KBM-7 (cell line): ENCODE data around the gene EMC1.
A peak's percentile ranks its signal among the peaks of the same experiment; 100 is the strongest.
"Not testable (repeated sequence)": the region's sequence is repeated elsewhere in the genome, so short reads cannot be mapped to it uniquely, and the experiment has no call there.

ENCODE experiments used
- DNase-seq: peaks from one replicate; pipeline ENCODE4 v3.0.0-alpha.2; 2015
- in situ Hi-C: fragments of 300-500 bp; cut with MboI; formaldehyde crosslinking; loops from 2 replicates; pipeline ENCODE4 v1.14.3; 2020; ENCODE audit warnings: low sequenced_read_pairs, low pct_unique_long_range_greater_than_20kb, mixed read lengths

The EMC1 gene

GRCh38 chr1:19199329-19199968 is 51.9 kb downstream of the EMC1 start:
- in situ Hi-C loops, result no loop called here
- DNase-seq, result no peak

DNA sequence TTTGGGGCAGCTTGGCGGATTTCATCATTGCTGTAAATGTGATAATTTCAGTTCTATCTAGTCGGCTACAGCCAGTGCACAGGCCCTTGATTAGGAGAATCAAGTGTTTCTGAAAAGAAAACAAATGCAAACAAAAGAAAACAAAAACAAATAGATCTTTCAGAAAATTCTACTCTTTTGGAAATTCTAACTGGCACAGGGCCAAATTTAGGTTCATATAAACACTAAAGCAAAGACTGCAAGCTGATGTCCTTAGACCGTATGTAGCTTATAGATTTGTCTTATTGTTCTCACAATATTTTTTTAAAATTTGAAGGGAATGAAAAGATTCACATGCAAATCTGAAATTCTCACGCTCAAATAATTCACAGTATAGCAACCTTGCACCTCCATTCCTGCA is 52.5 kb downstream of the EMC1 start:
- in situ Hi-C loops, result no loop called here
- no peak for DNase-seq

GRCh38 chr1:19197845-19198244 is 53.5 kb downstream of the EMC1 start:
- in situ Hi-C loops, result no loop called here
- DNase-seq, result no peak

DNA sequence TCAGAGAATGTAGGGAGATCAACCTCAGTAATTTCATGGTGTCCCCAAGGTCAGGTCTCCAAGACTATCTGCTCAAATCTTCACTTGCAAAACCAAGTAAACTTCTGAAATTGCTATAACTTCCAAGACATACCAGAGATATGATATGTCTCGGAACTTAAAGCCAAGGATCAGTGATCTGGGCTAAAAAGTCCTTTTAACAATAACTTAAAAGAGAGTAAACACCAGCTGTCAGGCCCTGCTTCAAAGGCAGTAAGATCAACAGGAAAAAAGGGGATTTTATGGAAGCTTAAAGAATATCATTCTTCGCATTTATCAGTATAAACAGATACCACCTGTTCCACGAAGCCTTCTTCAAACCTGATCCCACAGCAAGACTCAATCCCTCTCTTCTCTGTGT is 55.0 kb downstream of the EMC1 start:
- no peak for DNase-seq
- in situ Hi-C loops, result no loop called here

GRCh38 chr1:19193004-19193403 is 58.3 kb downstream of the EMC1 start:
- in situ Hi-C loops, result no loop called here
- DNase-seq, result no peak

- DNase-seq, result no peak
- in situ Hi-C loops, result no loop called here
These were observed 59.5 kb downstream of the EMC1 start for GRCh38 chr1:19191811-19192210.

- in situ Hi-C loops, result no loop called here
- DNase-seq, result no peak
These were observed 60.9 kb downstream of the EMC1 start for GRCh38 chr1:19190468-19190867.

- in situ Hi-C loops, result no loop called here
- DNase-seq, result no peak
These were observed 62.1 kb downstream of the EMC1 start for GRCh38 chr1:19189270-19189669.

- no peak for DNase-seq
- in situ Hi-C loops, result no loop called here
These were observed 63.5 kb downstream of the EMC1 start for GRCh38 chr1:19187852-19188251.

- in situ Hi-C loops, result no loop called here
- DNase-seq, result no peak
These were observed 65.3 kb downstream of the EMC1 start for GRCh38 chr1:19186001-19186400.

GRCh38 chr1:19182223-19182622 is 69.1 kb downstream of the EMC1 start:
- DNase-seq, result no peak
- in situ Hi-C loops, result no loop called here

- in situ Hi-C loops, result not testable (repeated sequence)
- DNase-seq, result peak; percentile 49
These were observed 71.1 kb downstream of the EMC1 start for GRCh38 chr1:19180265-19180657.

GRCh38 chr1:19179597-19180264 is 71.6 kb downstream of the EMC1 start:
- peak; percentile 88 for DNase-seq
- in situ Hi-C loops, result no loop called here

DNA sequence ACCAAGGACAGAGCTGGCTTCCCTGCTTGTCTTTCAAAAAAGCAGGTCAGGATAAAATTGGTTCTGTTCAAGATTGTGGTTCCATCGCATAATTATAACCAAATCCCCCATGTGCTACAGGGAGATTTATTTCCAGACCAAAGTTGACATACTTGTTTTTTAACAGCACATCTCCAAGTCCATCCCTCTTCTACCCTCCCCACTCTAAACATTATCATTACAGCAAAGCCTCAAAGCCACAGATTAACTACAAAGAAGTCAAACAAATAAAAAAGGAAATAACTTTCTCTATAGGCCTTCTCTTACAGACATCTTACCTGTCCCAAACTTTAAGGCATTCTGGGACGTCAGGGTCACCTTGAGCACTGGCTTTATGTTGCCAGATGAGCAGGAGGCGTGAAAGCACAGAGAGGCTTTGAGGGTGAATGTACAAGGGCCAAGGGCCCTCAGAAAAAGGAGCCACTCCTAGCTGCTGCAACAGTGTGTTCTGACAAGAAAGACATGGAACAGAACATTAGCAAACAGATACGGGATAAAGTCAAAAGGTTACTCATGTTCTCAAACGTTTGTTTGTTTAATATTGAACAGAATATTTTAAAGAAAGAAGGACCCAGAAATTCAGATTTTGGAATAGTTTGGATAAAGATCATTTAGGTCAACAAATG is 72.5 kb downstream of the EMC1 start:
- DNase-seq, result peak; percentile 3
- in situ Hi-C loops, result no loop called here

GRCh38 chr1:19177811-19178210 is 73.5 kb downstream of the EMC1 start:
- DNase-seq, result no peak
- in situ Hi-C loops, result no loop called here

GRCh38 chr1:19169642-19170041 is 81.7 kb downstream of the EMC1 start:
- DNase-seq, result no peak
- in situ Hi-C loops, result no loop called here

GRCh38 chr1:19167140-19167539 is 84.2 kb downstream of the EMC1 start:
- DNase-seq, result no peak
- in situ Hi-C loops, result no loop called here

DNA sequence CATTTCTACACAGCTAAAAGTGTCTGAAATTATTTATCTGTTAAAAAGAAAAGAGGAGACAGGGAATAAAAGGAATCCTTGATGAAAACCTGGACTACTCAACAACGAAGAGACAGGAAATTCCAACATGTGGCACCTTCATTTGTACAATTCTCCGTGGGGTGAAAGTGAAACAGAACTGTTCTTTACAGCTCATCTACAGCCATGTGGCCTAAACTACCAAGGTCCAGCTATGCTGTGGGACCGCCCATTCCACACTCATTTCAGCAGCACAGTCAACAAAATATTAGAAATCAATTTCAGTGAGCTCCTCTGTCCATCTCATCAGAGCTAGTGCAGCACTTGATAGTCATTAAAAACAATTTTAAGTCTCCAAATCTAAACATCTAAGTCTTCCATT is 85.3 kb downstream of the EMC1 start:
- in situ Hi-C loops, result no loop called here
- DNase-seq, result no peak
